HFF-Myc (cell line): ENCODE data around the gene LUZP2.

ENCODE experiments used
- DNase-seq: peaks from one replicate; pipeline ENCODE4 v3.0.0-alpha.2; 2011; ENCODE audit warnings: low read depth; ENCODE audit errors: extremely low read depth
- H3K4me3 ChIP-seq: replicated peaks from 2 replicates; pipeline ENCODE4 v1.5.1; 2011; ENCODE audit warnings: low read depth, mild to moderate bottlenecking, control low read depth, low read length
- TF ChIP-seq, protein P1 (sequence below): IDR thresholded peaks from 2 replicates; pipeline ENCODE4 v1.5.1; 2012; ENCODE audit warnings: mild to moderate bottlenecking, low read depth, low read length, control low read depth; ENCODE audit errors: missing control alignments

Gene LUZP2

DNA sequence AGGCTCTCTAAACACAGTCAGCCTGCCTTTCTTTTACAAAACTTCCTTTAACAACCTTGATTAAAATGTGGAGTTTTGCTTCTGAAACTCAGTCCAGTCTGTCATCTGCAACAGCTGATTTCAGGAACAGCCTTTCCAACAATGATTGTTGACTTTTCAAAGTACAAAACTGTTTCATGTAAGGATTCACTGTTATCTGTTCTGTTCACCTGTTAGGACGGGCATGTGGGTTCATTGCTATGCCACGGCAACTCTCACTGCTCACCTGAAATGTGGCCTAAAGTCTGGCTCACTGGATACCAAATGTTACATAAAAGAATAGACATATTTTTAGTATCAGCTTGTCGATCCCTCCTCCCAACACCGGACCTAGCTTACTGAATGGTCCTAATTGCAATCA lies 242.8 kb downstream of the LUZP2 start:
- TF ChIP-seq, protein P1, sequence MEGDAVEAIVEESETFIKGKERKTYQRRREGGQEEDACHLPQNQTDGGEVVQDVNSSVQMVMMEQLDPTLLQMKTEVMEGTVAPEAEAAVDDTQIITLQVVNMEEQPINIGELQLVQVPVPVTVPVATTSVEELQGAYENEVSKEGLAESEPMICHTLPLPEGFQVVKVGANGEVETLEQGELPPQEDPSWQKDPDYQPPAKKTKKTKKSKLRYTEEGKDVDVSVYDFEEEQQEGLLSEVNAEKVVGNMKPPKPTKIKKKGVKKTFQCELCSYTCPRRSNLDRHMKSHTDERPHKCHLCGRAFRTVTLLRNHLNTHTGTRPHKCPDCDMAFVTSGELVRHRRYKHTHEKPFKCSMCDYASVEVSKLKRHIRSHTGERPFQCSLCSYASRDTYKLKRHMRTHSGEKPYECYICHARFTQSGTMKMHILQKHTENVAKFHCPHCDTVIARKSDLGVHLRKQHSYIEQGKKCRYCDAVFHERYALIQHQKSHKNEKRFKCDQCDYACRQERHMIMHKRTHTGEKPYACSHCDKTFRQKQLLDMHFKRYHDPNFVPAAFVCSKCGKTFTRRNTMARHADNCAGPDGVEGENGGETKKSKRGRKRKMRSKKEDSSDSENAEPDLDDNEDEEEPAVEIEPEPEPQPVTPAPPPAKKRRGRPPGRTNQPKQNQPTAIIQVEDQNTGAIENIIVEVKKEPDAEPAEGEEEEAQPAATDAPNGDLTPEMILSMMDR: no peak
- H3K4me3 ChIP-seq: no peak overlapping the region

DNA sequence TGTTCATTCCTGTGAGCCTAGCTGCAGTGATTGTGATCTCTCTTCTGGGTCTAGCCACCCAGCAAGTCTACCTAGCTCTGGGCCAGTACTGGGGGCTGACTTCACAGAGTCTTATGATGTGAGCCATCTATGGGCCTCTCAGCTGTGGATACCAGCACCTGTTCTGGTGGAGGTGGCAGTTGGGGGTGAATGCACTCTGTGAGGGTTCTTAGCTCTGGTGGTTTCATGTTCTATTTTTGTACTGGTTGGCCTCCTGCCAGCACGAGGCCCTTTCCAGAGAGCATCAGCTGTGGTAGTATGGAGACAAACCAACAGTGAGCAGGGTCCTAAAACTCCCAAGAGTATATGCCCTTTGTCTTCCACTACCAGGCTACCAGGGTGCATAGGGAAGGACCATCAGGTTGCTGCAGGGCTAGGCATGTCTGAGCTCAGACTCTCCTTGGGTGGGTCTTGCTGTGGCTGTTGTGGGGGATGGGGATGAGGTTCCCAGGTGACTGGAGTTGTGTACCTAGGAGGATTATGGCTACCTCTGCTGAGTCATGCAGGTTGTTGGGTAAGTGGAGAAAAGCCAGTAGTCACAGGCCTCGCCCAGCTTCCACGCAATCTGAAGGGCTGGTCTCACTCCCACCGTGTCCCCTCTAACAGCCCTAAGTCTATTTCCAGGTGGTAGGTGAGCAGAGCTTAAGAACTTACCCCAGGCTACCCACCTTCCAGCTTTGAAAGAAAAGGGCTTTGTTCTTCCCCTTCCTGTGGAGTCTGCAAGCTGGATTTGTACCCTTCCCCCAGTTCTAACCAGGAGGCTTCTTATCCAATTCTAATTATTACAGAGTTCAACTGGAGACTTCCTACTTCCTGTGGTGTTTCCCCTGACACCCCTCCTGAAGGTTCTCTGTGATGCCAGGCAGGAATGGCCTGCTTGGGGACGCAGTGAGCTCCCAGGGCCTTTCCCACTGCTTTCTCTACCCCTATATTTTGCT lies 250.7 kb downstream of the LUZP2 start:
- TF ChIP-seq, protein P1: no peak
- no peak overlapping the region for H3K4me3 ChIP-seq
- no peak for DNase-seq

More for the DNA sequence above, 242.8 kb downstream of the LUZP2 start:
- DNase-seq: no peak

DNA sequence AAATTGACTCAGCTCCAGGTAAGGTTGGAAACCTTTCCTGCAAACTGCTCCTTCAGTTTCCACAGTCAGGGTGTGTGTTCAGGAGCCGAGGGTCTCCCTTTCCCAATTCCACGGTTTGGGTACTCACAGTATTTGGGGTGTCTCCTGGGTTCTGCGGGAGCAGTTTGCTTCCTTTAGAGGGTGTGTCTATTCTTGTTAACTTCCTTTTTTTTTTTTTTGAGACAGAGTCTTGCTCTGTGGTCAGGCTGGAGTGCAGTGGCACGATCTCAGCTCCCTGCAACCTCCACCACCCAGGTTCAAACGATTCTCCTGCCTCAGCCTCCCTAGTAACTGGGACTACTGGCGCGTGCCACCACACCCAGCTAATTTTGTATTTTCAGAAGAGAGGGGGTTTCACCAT lies 251.4 kb downstream of the LUZP2 start:
- TF ChIP-seq, protein P1: no peak
- no peak overlapping the region for H3K4me3 ChIP-seq
- DNase-seq: no peak

DNA sequence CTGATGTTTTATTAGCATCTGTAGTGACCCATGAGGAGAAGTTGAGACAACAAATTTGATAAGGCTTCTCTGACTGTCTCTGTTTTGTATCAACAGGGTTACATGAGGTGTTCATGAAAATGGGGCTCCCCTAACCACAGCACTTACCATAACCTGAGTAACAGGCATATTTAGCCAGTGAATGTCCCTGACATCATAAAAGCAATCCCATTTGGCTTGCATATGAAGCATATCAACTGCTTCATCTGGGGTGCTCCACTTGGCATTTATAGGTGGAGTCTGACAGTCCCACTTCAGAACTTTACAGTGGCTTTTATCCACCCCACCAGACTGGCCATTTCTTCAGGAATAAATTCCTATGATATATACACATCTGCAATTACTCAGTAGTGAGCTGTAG lies 257.6 kb downstream of the LUZP2 start:
- no peak for DNase-seq
- TF ChIP-seq, protein P1: no peak
- H3K4me3 ChIP-seq: no peak overlapping the region

DNA sequence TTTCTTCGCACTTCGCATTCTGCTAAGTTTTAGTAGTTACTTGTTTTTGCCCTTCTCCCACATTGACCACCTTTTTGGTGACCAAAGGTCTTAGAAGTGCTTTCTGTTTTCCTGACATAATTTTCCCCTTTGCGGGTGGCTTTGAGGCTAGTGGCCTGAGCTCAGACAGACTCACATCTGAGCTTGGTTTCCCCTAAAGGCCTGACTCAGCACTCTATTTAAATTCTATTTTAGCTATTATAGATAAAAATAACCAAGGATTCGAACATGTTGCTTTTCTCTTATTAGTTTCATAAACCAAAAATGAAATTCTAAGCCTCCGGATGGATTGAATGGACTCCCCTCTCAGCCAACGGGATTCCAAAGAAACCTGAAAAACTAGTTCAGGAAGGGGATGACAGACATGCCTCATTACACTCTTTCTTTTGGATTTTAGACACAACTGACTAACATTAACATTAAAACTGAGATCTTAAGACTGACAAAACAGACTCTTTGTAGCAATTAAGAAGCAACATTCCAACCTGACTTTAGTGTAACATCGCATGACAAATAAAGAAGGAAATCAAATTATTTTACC lies 258.5 kb downstream of the LUZP2 start:
- TF ChIP-seq, protein P1: no peak

DNA sequence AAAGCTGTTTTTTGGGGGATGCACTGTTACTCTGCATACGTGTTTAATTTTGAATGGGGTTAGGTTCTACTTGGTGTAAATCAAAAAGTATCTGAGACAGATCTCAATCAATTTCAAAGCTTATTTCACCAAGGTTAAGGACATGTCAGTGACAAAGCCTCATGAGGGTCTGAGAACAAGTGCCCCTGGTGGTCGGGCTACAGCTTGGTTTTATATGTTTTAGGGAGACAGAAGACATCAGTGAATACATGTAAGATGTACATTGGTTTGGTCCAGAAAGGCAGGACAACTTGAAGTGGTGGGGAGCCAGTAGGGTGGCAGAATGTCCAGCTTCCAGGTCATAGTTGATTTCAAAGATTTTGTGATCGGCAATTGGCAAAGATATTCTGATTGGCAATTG lies 262.9 kb downstream of the LUZP2 start:
- H3K4me3 ChIP-seq: no peak overlapping the region
- DNase-seq: no peak
- TF ChIP-seq, protein P1: no peak

More for the DNA sequence above, 258.5 kb downstream of the LUZP2 start:
- no peak for DNase-seq
- H3K4me3 ChIP-seq: no peak overlapping the region
